Measurements from ENCODE around the gene FGFBP2.

DNA sequence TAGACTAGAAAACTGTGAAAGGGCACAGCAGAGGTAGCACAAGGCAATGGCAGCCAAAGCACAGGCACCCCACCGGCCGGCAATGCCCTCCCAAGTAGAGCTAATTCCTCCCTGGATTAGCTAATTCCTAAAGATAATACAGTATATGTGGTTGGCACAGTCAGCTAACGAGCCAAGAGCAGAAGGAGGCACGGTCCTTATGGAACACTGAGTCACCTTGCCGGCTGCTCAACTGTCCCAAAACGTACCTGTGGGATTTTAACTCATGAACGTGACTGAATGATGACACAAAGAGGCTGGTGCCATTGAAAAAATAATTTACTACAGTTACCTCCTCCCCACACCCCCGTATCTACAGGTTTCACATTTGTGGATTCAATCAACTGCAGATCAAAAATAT, 15.3 kb downstream of the FGFBP2 start:
- TF ChIP-seq, protein P1, sequence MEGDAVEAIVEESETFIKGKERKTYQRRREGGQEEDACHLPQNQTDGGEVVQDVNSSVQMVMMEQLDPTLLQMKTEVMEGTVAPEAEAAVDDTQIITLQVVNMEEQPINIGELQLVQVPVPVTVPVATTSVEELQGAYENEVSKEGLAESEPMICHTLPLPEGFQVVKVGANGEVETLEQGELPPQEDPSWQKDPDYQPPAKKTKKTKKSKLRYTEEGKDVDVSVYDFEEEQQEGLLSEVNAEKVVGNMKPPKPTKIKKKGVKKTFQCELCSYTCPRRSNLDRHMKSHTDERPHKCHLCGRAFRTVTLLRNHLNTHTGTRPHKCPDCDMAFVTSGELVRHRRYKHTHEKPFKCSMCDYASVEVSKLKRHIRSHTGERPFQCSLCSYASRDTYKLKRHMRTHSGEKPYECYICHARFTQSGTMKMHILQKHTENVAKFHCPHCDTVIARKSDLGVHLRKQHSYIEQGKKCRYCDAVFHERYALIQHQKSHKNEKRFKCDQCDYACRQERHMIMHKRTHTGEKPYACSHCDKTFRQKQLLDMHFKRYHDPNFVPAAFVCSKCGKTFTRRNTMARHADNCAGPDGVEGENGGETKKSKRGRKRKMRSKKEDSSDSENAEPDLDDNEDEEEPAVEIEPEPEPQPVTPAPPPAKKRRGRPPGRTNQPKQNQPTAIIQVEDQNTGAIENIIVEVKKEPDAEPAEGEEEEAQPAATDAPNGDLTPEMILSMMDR (IDR thresholded peaks at IDR 0.05) = no peak
- no peak for TF ChIP-seq EZH2 (IDR thresholded peaks at IDR 0.05; ENCODE audit: borderline replicate concordance, insufficient read depth, low read depth, low read length, poor library complexity, severe bottlenecking)
